Psoas muscle (tissue), 8 donors: Measurements from ENCODE around the gene C14orf180. TPM values are rescaled to one million over a fixed set of nuclear protein-coding genes. Genes with fewer than 3 reads are reported as not detected.

Experiments
- ATAC-seq, 4 donors: fragments of 200-7000 bp; cut with Tn5 transposase; one replicate each; pipeline ENCODE4 v1.9.1; 2020; ENCODE audit warnings: moderate library complexity in 3 of 4, mild to moderate bottlenecking in 2 of 4
- DNase-seq, 2 donors: peaks; one replicate each; pipeline ENCODE4 v3.0.0-alpha.2; 2020
- H3K27ac ChIP-seq: fragments of 200-600 bp; one replicate; pipeline ENCODE4 v1.8.0; 2022
- H3K27me3 ChIP-seq, 3 donors: fragments of 200-600 bp in 1 of 3; one replicate each; pipeline versions ENCODE4 v1.6.1 to v1.8.0; 2013 to 2022; ENCODE audit warnings: low read length in 2 of 3, mild to moderate bottlenecking in 2 of 3, moderate library complexity in 1 of 3; ENCODE audit not compliant: insufficient read depth in 3 of 3
- H3K36me3 ChIP-seq, 2 donors: fragments of 200-600 bp in 1 of 2; one replicate each; pipeline versions ENCODE4 v1.6.1 to v1.8.0; 2013 to 2022; ENCODE audit warnings: low read depth in 1 of 2, mild to moderate bottlenecking in 1 of 2, moderate library complexity in 1 of 2; ENCODE audit not compliant: insufficient read depth in 1 of 2
- H3K4me1 ChIP-seq: fragments of 200-600 bp; one replicate; pipeline ENCODE4 v1.8.0; 2022
- H3K4me3 ChIP-seq: fragments of 200-600 bp; one replicate; pipeline ENCODE4 v1.8.0; 2022; ENCODE audit warnings: mild to moderate bottlenecking
- H3K9me3 ChIP-seq: fragments of 200-600 bp; one replicate; pipeline ENCODE4 v1.8.0; 2022
- WGBS, 3 donors: extraction: QIAGEN DNeasy Blood & Tissue Kit; methylation state at CpG; one replicate each; pipeline versions ENCODE4 v1.1.6 to v1.1.7; 2013; 5-methylcytosine and 5-hydroxymethylcytosine counted together
- intact Hi-C, 2 donors: fragments of 100-400 bp; cut with DNase I; formaldehyde crosslinking; loops; one replicate each; pipeline versions ENCODE4 v1.11.0 to v1.14.2; 2022
- long read RNA-seq, 2 donors: library from polyadenylated mRNA; unstranded; transcript quantifications; one replicate each; pipeline ENCODE4 v2.0.0, GENCODE V29; 2021
- polyA plus RNA-seq, 3 donors: library from polyadenylated mRNA; stranded (reverse); fragments of 200-250 nt; gene quantifications; one replicate each; pipeline ENCODE4 v1.2.3, GENCODE V29; 2013
- total RNA-seq, 4 donors: library from RNA; stranded (reverse); fragmentation: NEBNext Ultra II Directional in 2 of 4; extraction: Animal tissue kit (Norgen Biotek cat#: 25700) in 2 of 4; gene quantifications; one replicate each; pipeline versions ENCODE4 v1.2.1 to v1.2.4, GENCODE V29; 2021 to 2023
- TF ChIP-seq, protein P1 (sequence below): fragments of 200-600 bp; IDR thresholded peaks from one replicate; pipeline ENCODE4 v1.8.0; 2022; ENCODE audit warnings: antibody characterized with exemption
- donor health status: healthy with polysubstance abuse.
- donor health status: DM: no; HTN: no; CAD: no; lungs with moderate emphysema.
- donor health status: Bipolar disorder and iron deficiency.
- donor health status: healthy.
- donor health status: DM: yes; HTN: yes; CAD: no.
- donor health status: DM: no; HTN: no; CAD: no.
- donor health status: DM: no; HTN: no; CAD: no.
- donor health status: DM: yes; HTN: yes; CAD: no.

C14orf180 gene
- total RNA-seq = 1 to 10 TPM in 1 of 4 donors, under 1 TPM in 3; 0.32 to 7.3 (median 0.33) TPM
- 1 to 10 TPM in 2 of 3 donors, under 1 TPM in 1; 0.58 to 4.0 (median 1.9) TPM for polyA plus RNA-seq
- long read RNA-seq, donor 1, partial matches to known transcripts = 0 of 1 reads
- long read RNA-seq, donor 1, other reads (novel, unspliced or antisense) = 0 of 1 reads
- long read RNA-seq, donor 2, transcript C14orf180-203 (5 exons, 2,551 nt) = major isoform, 6 of 10 reads
- long read RNA-seq, donor 2, partial matches to known transcripts = 0 of 10 reads
- long read RNA-seq, donor 2, other reads (novel, unspliced or antisense) = 1 of 10 reads

DNA sequence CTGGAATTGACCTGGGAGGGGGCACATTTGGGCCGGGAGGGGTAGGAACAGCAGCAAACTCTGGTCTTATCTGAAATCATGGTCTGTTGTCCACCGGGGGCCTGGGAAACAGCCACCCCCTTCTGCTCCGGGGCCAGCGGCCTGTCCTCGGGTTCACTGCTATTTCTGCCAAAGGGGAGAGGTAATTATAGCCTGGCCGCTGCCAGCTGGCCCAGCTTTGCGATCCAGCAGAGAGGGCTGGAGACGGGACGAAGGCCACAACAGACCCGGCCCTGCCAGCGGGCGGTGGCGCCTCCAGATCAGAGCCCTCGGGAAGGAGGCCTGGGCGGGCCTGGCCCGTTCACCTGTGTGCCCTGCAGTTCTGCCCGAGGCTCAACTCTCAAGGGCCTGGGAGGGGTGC, at the start of gene C14orf180:
Gene C14orf180 (plus strand): TSS at position 258 of the 400 bp plus-strand sequence. CDS start 6,667 bp downstream, outside the sequence.
- peak; percentile 32 to 83 for DNase-seq
- peak within 1 kb of the TSS; percentile 19 for H3K4me3 ChIP-seq
- peak; percentile 50 to 69 (median 62) for ATAC-seq
- peaks cover 0 to 1% (median 0%) of the 10 kb centered on the region in 3 donors for H3K27me3 ChIP-seq
- H3K9me3 ChIP-seq = no peaks in the 10 kb centered on the region
- TF ChIP-seq, protein P1, sequence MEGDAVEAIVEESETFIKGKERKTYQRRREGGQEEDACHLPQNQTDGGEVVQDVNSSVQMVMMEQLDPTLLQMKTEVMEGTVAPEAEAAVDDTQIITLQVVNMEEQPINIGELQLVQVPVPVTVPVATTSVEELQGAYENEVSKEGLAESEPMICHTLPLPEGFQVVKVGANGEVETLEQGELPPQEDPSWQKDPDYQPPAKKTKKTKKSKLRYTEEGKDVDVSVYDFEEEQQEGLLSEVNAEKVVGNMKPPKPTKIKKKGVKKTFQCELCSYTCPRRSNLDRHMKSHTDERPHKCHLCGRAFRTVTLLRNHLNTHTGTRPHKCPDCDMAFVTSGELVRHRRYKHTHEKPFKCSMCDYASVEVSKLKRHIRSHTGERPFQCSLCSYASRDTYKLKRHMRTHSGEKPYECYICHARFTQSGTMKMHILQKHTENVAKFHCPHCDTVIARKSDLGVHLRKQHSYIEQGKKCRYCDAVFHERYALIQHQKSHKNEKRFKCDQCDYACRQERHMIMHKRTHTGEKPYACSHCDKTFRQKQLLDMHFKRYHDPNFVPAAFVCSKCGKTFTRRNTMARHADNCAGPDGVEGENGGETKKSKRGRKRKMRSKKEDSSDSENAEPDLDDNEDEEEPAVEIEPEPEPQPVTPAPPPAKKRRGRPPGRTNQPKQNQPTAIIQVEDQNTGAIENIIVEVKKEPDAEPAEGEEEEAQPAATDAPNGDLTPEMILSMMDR = no peak
- H3K4me1 ChIP-seq = peaks cover 53% of the 10 kb centered on the region
- H3K27ac ChIP-seq = peak within 1 kb of the TSS; percentile 21
- intact Hi-C loops = no loop called here
- WGBS, 3 donors = 18 to 27% (median 19%) methylated on average over 17 of the region's 17 CpGs
- H3K36me3 ChIP-seq = no peaks in the 10 kb centered on the region

DNA sequence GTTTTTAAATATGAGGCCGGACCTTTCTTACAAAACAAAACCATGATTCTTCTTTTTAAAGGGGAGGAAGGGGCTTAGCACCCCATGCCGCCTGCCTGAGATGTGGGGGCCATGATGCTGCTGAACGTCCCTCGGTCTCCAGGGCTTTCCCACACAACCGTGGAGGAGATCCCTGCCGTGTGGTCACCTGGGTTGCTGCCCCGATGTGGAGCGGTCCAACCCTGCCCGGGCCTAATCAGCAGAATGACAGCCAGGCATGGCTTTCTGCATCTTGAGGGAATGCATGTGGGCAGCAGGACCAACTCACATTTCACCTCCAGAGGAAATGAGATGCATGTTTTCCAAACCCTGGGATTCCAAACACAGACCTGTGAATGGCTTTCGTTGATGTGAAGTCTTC, 48.9 kb upstream of the C14orf180 start:
- Histone ChIP-seq H3K4me1 (no peaks in the 10 kb centered on the region), H3K9me3 (no peaks in the 10 kb centered on the region), H3K27ac (no peak overlapping the region), H3K36me3 (no peaks in the 10 kb centered on the region), H3K4me3 (no peak overlapping the region), H3K27me3 (peaks cover 0 to 9% (median 2%) of the 10 kb centered on the region in 3 donors)
- intact Hi-C loops = no loop called here
- ATAC-seq (no peak), DNase-seq (no peak)
- TF ChIP-seq, protein P1 = no peak
- WGBS, 3 donors = 66 to 78% (median 76%) methylated on average over 10 of the region's 10 CpGs

DNA sequence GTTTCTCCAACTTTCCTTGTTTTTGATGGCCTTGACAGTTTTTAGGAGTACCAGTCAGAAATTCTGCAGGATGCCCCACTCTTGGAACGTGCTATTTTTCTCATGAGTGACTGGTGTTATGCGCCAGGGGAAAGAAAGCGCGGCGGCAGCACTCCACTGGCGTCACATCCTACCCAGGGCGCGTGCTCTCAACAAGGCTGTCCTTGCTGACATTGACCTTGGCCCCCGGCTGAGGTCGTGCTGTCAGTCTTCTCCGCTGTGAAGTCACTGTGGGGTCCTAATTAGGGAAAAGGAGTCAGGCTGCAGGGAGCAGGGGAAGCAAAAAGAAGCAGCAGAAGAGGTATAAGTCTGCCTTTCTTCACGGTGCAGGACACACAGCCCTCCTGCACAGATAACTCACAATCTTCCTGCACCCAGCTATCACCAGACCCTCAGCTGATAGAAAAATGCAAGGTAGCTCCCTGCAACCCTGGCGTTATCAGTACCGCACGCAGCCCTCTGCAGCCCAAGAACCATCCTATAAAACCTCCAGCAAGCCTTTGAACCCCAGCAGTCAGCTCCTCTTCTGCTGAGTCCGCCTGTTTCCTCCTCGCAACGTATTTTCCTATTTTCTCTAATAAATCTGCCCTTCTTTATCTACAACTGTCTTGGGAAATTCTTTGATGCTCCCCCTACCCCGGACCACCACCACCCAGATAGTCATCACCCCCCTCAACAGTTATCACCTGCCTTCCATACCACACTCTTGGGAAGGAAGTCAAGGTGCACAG, 48.0 kb upstream of the C14orf180 start:
- Histone ChIP-seq H3K4me1 (no peaks in the 10 kb centered on the region), H3K9me3 (no peaks in the 10 kb centered on the region), H3K36me3 (no peaks in the 10 kb centered on the region), H3K27me3 (peaks cover 0 to 9% (median 2%) of the 10 kb centered on the region in 3 donors), H3K27ac (no peak overlapping the region), H3K4me3 (no peak overlapping the region)
- 70 to 75% (median 74%) methylated on average over 19 of the region's 19 CpGs for WGBS, 3 donors
- TF ChIP-seq, protein P1 = no peak
- ATAC-seq (peak in 1 of 4 donors; percentile 11), DNase-seq (no peak)
- intact Hi-C loops = no loop called here

DNA sequence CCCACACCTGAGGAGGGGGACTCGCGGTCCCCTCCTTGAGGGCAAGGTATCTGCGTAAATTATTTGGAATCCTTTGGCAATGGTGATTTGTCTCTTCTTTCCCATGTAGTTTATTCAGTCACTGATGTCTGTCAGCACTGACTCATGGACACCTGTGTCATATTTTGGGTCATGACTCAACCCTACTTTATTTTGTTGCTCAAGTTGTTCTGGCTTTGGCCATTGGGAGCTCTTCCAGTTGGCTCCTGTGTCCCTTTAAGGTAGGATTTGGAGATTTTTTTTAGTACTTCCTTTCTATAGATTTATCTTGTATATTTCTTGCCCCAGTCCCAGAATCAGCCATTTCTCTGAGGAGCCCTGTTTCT, 47.4 kb upstream of the C14orf180 start:
- Histone ChIP-seq H3K27me3 (peaks cover 0 to 9% (median 2%) of the 10 kb centered on the region in 3 donors), H3K9me3 (no peaks in the 10 kb centered on the region), H3K36me3 (no peaks in the 10 kb centered on the region), H3K4me1 (no peaks in the 10 kb centered on the region), H3K27ac (no peak overlapping the region), H3K4me3 (no peak overlapping the region)
- ATAC-seq (peak; percentile 74 to 86 (median 80)), DNase-seq (no peak)
- TF ChIP-seq, protein P1 = no peak
- WGBS, 3 donors = 90 to 92% (median 92%) methylated on average over 3 of the region's 3 CpGs
- intact Hi-C loops = no loop called here
